OCI-LY7 (cell line): ENCODE measurements around the gene LRRIQ4. TPM values are rescaled to one million over a fixed set of nuclear protein-coding genes. Genes with fewer than 3 reads are reported as not detected.

Source experiments
- BruUV-seq: library from RNA; stranded (reverse); fragments of 400-500 nt; replicated peaks from 2 replicates; lab custom pipeline; 2021; lab: Mats Ljungman, UMichigan
- CTCF ChIA-PET: fragments of 300-600 bp; sonication (Branson Sonifier 250); formaldehyde crosslinking; loops from one replicate; lab custom pipeline; 2022; ENCODE audit warnings: antibody characterized with exemption; ENCODE audit not compliant: unreplicated experiment; lab: Charles Lee
- POLR2A ChIA-PET: fragments of 300-600 bp; sonication (Branson Sonifier 250); formaldehyde crosslinking; loops from one replicate; lab custom pipeline; 2022; ENCODE audit warnings: antibody characterized with exemption; lab: Charles Lee
- DNase-seq: peaks from one replicate; pipeline ENCODE4 v3.0.0-alpha.2; 2015; ENCODE audit warnings: low spot score
- H2AFZ ChIP-seq: fragments of 200-600 bp; sonication (generic), shearing (Covaris generic); 2 replicates; pipeline ENCODE4 v1.6.1; 2014; ENCODE audit warnings: mild to moderate bottlenecking, antibody characterized with exemption, low read length, moderate library complexity
- H3K27ac ChIP-seq: fragments of 200-600 bp; sonication (generic); 2 replicates; pipeline ENCODE4 v1.5.1; 2014; ENCODE audit warnings: mixed run types, low read depth, mild to moderate bottlenecking, moderate library complexity, low read length, inconsistent platforms; ENCODE audit not compliant: poor library complexity, severe bottlenecking
- H3K36me3 ChIP-seq: fragments of 200-600 bp; sonication (generic); 2 replicates; pipeline ENCODE4 v1.6.1; 2014; ENCODE audit warnings: mild to moderate bottlenecking, antibody characterized with exemption, low read length, moderate library complexity, mixed read lengths; ENCODE audit not compliant: insufficient read depth
- H3K4me1 ChIP-seq: fragments of 200-600 bp; sonication (generic); 2 replicates; pipeline ENCODE4 v1.5.1; 2014; ENCODE audit warnings: mild to moderate bottlenecking, low read length; ENCODE audit not compliant: insufficient read depth, poor library complexity, severe bottlenecking
- H3K4me2 ChIP-seq: fragments of 200-600 bp; sonication (generic); 2 replicates; pipeline ENCODE4 v1.6.1; 2014; ENCODE audit warnings: mild to moderate bottlenecking, low read length
- H3K4me3 ChIP-seq: fragments of 200-600 bp; sonication (generic); 2 replicates; pipeline ENCODE4 v1.5.1; 2014; ENCODE audit warnings: mild to moderate bottlenecking, low read depth, low read length; ENCODE audit not compliant: poor library complexity, severe bottlenecking
- H3K79me2 ChIP-seq: fragments of 200-600 bp; sonication (generic); 2 replicates; pipeline ENCODE4 v1.6.1; 2016; ENCODE audit warnings: low read depth, mild to moderate bottlenecking, low read length, moderate library complexity, mixed read lengths; ENCODE audit not compliant: insufficient read depth
- H3K9me2 ChIP-seq: fragments of 200-600 bp; sonication (generic); 2 replicates; pipeline ENCODE4 v1.6.1; 2016; ENCODE audit warnings: mild to moderate bottlenecking, low read length, mixed read lengths; ENCODE audit not compliant: insufficient read depth
- H3K9me3 ChIP-seq: fragments of 200-600 bp; sonication (generic); 2 replicates; pipeline ENCODE4 v1.6.1; 2014; ENCODE audit warnings: mild to moderate bottlenecking, mixed run types, low read length, mixed read lengths
- H4K20me1 ChIP-seq: fragments of 200-600 bp; sonication (generic); 2 replicates; pipeline ENCODE4 v1.6.1; 2014; ENCODE audit warnings: mild to moderate bottlenecking, antibody characterized with exemption, low read length, moderate library complexity, mixed read lengths; ENCODE audit not compliant: insufficient read depth
- CTCF ChIP-seq: fragments of 200-600 bp; sonication (generic); conservative IDR thresholded peaks from 2 replicates; pipeline ENCODE4 v1.5.1; 2014; ENCODE audit warnings: mild to moderate bottlenecking, antibody characterized with exemption, low read length, moderate library complexity, mixed read lengths
- EZH2phosphoT487 ChIP-seq: fragments of 200-600 bp; sonication (generic); IDR thresholded peaks from 2 replicates; pipeline ENCODE4 v1.6.1; 2018; ENCODE audit warnings: low read depth, borderline replicate concordance, mild to moderate bottlenecking, mixed run types, antibody characterized with exemption, low read length, moderate library complexity, mixed read lengths
- intact Hi-C: fragments of 100-400 bp; cut with micrococcal nuclease; formaldehyde crosslinking; loops from one replicate; pipeline ENCODE4 v1.10.0; 2022; ENCODE audit not compliant: unreplicated experiment
- total RNA-seq, 2 experiments: library from RNA; depleted of rRNA in 1 of 2; stranded (reverse); fragments of >200 nt in 1 of 2; shearing (Covaris generic) in 1 of 2; gene quantifications; 2 replicates each; pipeline ENCODE4 v1.2.3, GENCODE V29; 2014 to 2022

LRRIQ4 gene
- total RNA-seq, 2 experiments from 2014 or later: 0.17 to 0.47 TPM

- H3K27ac ChIP-seq: no peak overlapping the region
- no TSS peak for BruUV-seq
- CTCF ChIA-PET: no interaction called here
- DNase-seq: no peak
- POLR2A ChIA-PET: interaction anchor here (0.7 to 1.0 kb wide), 2 partner anchors 11 to 19 kb away, joined by 3 to 4 read pairs; no protein-coding TSS in a partner anchor
- no peak overlapping the region for H3K4me2 ChIP-seq
- H2AFZ ChIP-seq: no peak overlapping the region
- no peaks in the 10 kb centered on the region for H3K79me2 ChIP-seq
- no peaks in the 10 kb centered on the region for H4K20me1 ChIP-seq
- no peaks in the 10 kb centered on the region for H3K4me1 ChIP-seq
- H3K36me3 ChIP-seq: peaks cover 67% of the 10 kb centered on the region
- no peak overlapping the region for H3K4me3 ChIP-seq
- no peaks in the 10 kb centered on the region for H3K9me3 ChIP-seq
- intact Hi-C loops: no loop called here
- no peaks in the 10 kb centered on the region for H3K9me2 ChIP-seq
- TF ChIP-seq CTCF: no peak
- no peak for TF ChIP-seq EZH2phosphoT487
These were observed 21.8 kb upstream of the LRRIQ4 start for GRCh38 chr3:169790687-169791429.

- H3K4me2 ChIP-seq: no peak overlapping the region
- H4K20me1 ChIP-seq: no peaks in the 10 kb centered on the region
- H3K4me3 ChIP-seq: no peak overlapping the region
- no peaks in the 10 kb centered on the region for H3K4me1 ChIP-seq
- DNase-seq: no peak
- intact Hi-C loops: no loop called here
- no peaks in the 10 kb centered on the region for H3K9me2 ChIP-seq
- H3K36me3 ChIP-seq: peaks cover 52% of the 10 kb centered on the region
- H3K9me3 ChIP-seq: no peaks in the 10 kb centered on the region
- CTCF ChIA-PET: no interaction called here
- TF ChIP-seq CTCF (no peak), EZH2phosphoT487 (no peak)
- H3K79me2 ChIP-seq: no peaks in the 10 kb centered on the region
- H2AFZ ChIP-seq: no peak overlapping the region
- H3K27ac ChIP-seq: no peak overlapping the region
- BruUV-seq: no TSS peak
- POLR2A ChIA-PET: no interaction called here
These were observed 20.3 kb upstream of the LRRIQ4 start for GRCh38 chr3:169792359-169792758.

- POLR2A ChIA-PET: interaction anchor here (0.6 kb wide), 1 partner anchor 44 kb away, joined by 3 read pairs; no protein-coding TSS in a partner anchor
These were observed 8.0 kb upstream of the LRRIQ4 start for GRCh38 chr3:169804681-169805080.

More at GRCh38 chr3:169804681-169805080, 8.0 kb upstream of the LRRIQ4 start:
- CTCF ChIA-PET: no interaction called here
- no TSS peak for BruUV-seq
- Histone ChIP-seq H3K9me3 (no peaks in the 10 kb centered on the region), H2AFZ (no peak overlapping the region), H3K36me3 (no peaks in the 10 kb centered on the region), H3K4me2 (no peak overlapping the region), H3K79me2 (no peaks in the 10 kb centered on the region), H3K4me1 (peaks cover 8% of the 10 kb centered on the region), H3K4me3 (no peak overlapping the region), H3K9me2 (no peaks in the 10 kb centered on the region), H4K20me1 (no peaks in the 10 kb centered on the region), H3K27ac (no peak overlapping the region)
- DNase-seq: no peak
- no peak for TF ChIP-seq CTCF
- TF ChIP-seq EZH2phosphoT487: no peak
- intact Hi-C loops: no loop called here
